ENCODE results near the gene IGLON5. TPM values are rescaled to one million over a fixed set of nuclear protein-coding genes. Genes with fewer than 3 reads are reported as not detected.

Gene IGLON5
- total RNA-seq, 4 donors from 2014 or later = 1.4 to 2.9 (median 1.7) TPM; not detected in 1

DNA sequence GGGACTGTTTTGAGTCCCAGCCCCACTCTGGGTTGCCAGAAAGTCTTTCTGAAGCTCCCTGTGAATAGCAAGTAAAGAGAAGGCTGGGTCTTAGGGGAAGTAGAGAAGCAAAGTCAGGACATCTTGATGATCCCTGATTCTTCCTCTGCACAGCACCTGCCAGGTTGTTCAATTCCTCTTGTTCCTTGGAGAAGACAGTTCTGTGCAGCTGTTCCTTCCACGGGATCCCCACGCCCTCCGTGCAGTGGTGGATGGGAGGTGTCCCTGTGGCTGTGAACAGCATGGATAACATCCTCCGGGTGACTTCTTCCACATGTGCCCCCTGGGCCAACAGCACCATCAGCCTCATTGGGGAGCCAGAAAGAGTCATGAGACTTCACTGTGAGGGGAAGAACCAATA, 29.1 kb upstream of the IGLON5 start:
- DNase-seq (ENCODE audit: low spot score) = no peak
- no peak for ATAC-seq (ENCODE audit: low FRiP score)
- TF ChIP-seq, protein P1, sequence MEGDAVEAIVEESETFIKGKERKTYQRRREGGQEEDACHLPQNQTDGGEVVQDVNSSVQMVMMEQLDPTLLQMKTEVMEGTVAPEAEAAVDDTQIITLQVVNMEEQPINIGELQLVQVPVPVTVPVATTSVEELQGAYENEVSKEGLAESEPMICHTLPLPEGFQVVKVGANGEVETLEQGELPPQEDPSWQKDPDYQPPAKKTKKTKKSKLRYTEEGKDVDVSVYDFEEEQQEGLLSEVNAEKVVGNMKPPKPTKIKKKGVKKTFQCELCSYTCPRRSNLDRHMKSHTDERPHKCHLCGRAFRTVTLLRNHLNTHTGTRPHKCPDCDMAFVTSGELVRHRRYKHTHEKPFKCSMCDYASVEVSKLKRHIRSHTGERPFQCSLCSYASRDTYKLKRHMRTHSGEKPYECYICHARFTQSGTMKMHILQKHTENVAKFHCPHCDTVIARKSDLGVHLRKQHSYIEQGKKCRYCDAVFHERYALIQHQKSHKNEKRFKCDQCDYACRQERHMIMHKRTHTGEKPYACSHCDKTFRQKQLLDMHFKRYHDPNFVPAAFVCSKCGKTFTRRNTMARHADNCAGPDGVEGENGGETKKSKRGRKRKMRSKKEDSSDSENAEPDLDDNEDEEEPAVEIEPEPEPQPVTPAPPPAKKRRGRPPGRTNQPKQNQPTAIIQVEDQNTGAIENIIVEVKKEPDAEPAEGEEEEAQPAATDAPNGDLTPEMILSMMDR (IDR thresholded peaks at IDR 0.05) = no peak

DNA sequence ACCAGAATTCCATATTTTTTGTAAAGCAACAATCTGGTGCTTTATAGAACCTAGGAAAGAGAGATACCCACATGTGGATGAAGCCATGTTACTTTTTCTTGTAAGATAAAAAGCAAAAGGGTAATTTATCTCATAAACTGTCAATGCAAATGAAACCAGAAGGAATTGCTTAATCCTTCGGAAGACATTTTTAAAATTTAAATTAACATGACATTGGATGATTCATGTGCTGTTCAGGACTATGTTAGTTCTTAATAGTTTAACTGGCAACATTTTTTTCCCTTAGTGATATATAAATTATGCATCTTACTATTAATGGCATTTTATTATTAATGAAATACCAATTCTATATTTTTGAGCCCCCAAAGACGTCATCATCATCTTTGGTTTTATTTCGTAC, 25.8 kb upstream of the IGLON5 start:
- DNase-seq (ENCODE audit: low spot score) (no peak), ATAC-seq (ENCODE audit: low FRiP score) (no peak)
- TF ChIP-seq, protein P1 (IDR thresholded peaks at IDR 0.05) = no peak

DNA sequence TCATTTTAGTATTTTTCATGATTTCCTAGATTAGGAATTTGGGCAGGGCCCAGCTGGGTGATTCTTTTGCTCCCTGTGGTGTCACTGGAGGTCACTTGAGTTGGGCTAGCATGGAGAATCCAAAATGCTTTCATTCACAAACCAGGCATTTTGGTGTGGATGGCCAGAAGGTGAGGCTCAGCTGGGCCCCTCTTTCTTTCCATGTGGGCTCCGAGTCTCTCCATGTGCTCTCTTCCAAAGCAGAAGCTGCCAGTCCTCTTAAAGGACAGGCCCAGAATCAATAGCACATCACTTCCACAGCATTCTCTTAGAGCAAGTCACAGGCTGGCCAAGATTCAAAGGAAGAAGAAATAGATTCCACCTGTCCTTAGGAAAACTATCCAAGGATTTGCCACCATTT, 21.8 kb upstream of the IGLON5 start:
- DNase-seq (ENCODE audit: low spot score) (no peak), ATAC-seq (ENCODE audit: low FRiP score) (no peak)
- TF ChIP-seq, protein P1 (IDR thresholded peaks at IDR 0.05) = no peak

GRCh38 chr19:51292971-51293370, 18.5 kb upstream of the IGLON5 start:
- DNase-seq (ENCODE audit: low spot score) (no peak), ATAC-seq (ENCODE audit: low FRiP score) (no peak)
- TF ChIP-seq, protein P1 (IDR thresholded peaks at IDR 0.05) = no peak

DNA sequence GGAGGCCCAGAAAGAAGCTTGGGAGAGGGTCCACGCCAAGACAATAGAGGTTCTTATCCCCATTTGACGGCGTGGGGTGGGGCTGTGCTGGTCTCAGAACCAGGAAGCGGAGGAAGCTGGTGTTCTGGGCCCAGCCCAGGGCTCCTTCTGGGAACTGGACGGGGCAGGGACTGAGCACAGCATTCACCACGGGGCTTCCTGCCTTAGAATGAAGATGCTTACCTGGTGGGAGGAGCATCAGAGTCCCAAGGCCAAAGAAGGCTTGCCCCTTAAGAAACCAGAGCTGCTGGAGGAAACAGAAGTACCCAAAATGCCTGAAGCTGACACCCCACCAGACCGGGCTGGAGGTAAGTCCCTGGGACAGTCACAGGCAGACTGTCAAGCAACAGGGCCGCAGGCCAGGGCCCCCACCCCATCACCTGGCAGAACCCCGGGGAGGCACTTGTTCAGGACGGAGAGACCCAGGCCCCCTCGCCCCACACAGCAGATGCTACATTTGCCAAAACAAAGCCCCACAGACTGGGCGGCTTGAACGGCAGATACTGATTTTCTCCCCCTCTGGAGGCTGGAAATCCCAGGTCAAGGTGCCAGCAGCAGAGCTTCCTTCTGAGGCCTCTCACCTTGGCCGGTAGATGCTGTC, 17.8 kb upstream of the IGLON5 start:
- DNase-seq (ENCODE audit: low spot score) (no peak), ATAC-seq (ENCODE audit: low FRiP score) (no peak)
- TF ChIP-seq, protein P1 (IDR thresholded peaks at IDR 0.05) = no peak

DNA sequence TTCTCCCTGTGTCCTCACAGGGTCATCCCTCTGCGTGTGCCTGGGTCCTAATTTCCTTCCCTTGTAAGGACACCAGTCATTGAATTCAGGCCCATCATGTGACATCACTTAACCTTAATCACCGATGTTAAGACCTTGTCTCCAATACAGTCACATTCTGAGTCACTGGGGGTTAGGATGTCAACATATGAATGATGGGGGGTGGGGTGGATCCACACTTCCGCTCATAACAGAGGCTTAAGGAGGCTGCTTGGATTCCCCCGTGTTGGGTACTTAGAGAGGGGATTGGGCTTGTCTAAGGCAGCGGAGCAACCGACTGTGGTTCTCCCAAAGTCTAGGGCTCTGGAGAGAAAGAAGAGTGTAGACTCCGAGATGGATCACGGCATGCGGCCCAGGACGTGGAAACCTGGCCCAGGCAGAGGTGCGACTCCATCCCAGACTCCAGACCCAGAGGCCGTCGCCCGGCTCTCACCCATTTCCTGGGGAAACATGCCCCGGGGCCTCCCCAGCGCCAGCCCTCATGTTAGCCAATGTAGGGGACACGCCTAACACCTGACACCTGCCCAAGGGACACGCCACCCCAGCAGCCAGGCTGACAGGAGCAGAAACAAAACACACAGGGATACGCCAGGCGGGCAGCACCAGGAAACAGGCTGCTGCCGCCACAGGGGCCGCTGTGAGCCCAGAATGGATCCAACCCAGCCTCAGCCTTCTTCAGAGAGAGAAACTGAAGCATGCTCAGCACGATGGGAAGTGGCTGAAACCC, 17.1 kb upstream of the IGLON5 start:
- DNase-seq (ENCODE audit: low spot score) = no peak
- ATAC-seq (ENCODE audit: low FRiP score) = no peak
- TF ChIP-seq, protein P1 (IDR thresholded peaks at IDR 0.05) = no peak

DNA sequence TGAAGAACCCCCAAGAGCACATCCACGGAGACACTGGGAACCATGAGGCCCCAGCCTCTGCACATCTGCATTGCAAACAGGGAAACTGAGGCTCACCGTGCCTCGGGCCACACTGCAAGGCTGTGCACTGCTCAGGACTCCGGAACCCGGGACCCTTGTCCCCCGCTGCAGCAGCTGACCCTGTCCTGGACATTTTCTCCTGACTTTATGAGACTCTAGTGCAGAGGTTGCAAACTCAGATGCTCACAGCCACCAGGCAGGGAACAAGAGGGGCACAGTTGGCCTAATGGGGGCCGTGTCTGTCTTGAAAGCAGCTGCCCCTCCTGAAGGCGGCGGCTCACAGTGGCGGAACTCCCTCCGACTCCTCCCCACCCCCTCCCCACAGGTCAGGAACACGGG, 16.5 kb upstream of the IGLON5 start:
- no peak for ATAC-seq (ENCODE audit: low FRiP score)
- TF ChIP-seq, protein P1 (IDR thresholded peaks at IDR 0.05) = no peak
- no peak for DNase-seq (ENCODE audit: low spot score)

Data from omental fat pad (tissue), 4 donors.